Measurements from ENCODE around the gene POLD3. TPM values are rescaled to one million over a fixed set of nuclear protein-coding genes. Genes with fewer than 3 reads are reported as not detected.

Gene POLD3
- total RNA-seq, 1 donor, result 12.3 TPM

GRCh38 chr11:74641289-74641688 is 48.9 kb downstream of the POLD3 start:
- Histone ChIP-seq H3K79me2 (ENCODE audit: insufficient read depth, low read length) (no peaks in the 10 kb centered on the region), H3K27me3 (ENCODE audit: insufficient read depth, low read length) (no peaks in the 10 kb centered on the region), H3K4me3 (ENCODE audit: insufficient read depth, low read length) (no peak overlapping the region), H4K20me1 (ENCODE audit: insufficient read depth, low read length) (no peaks in the 10 kb centered on the region), H3K9me3 (ENCODE audit: low read depth, low read length) (no peaks in the 10 kb centered on the region), H3K27ac (ENCODE audit: low read depth, low read length) (no peak overlapping the region), H3K36me3 (ENCODE audit: insufficient read depth, low read length) (peaks cover 5% of the 10 kb centered on the region), H3K4me2 (ENCODE audit: insufficient read depth, low read length) (no peak overlapping the region), H2AFZ (ENCODE audit: low read length) (no peak overlapping the region), H3K4me1 (ENCODE audit: insufficient read depth, low read length) (peaks cover 11% of the 10 kb centered on the region)
- no peak for TF ChIP-seq CTCF (IDR thresholded peaks at IDR 0.05; ENCODE audit: extremely low read depth, low read depth, low read length)
- DNase-seq (ENCODE audit: insufficient read length, low spot score, missing footprints), result no peak

DNA sequence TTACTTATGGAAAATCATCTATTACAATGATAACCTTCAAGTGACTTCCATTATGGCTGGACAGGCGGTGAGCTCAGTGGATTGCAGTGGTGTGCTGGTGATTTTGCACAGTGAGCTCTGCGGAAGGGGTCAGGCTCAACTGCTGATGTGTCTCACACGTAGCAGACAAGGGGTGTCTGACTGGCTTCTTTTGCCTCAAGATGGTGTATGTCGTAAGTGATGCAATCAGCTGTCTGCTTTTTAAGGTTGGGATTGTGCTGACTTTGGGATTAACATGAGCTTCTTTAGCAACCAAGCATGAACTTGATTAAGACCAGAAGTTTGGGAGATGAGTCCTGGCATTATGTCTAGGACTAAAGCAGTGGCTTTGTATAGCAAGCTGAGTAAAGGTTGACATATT is 49.5 kb downstream of the POLD3 start:
- Histone ChIP-seq H3K4me3 (ENCODE audit: insufficient read depth, low read length) (no peak overlapping the region), H3K4me2 (ENCODE audit: insufficient read depth, low read length) (no peak overlapping the region), H3K27me3 (ENCODE audit: insufficient read depth, low read length) (no peaks in the 10 kb centered on the region), H3K79me2 (ENCODE audit: insufficient read depth, low read length) (no peaks in the 10 kb centered on the region), H2AFZ (ENCODE audit: low read length) (no peak overlapping the region), H3K4me1 (ENCODE audit: insufficient read depth, low read length) (peaks cover 6% of the 10 kb centered on the region), H4K20me1 (ENCODE audit: insufficient read depth, low read length) (no peaks in the 10 kb centered on the region), H3K9me3 (ENCODE audit: low read depth, low read length) (no peaks in the 10 kb centered on the region), H3K36me3 (ENCODE audit: insufficient read depth, low read length) (peaks cover 5% of the 10 kb centered on the region), H3K27ac (ENCODE audit: low read depth, low read length) (no peak overlapping the region)
- no peak for DNase-seq (ENCODE audit: insufficient read length, low spot score, missing footprints)
- no peak for TF ChIP-seq CTCF (IDR thresholded peaks at IDR 0.05; ENCODE audit: extremely low read depth, low read depth, low read length)

GRCh38 chr11:74642912-74643311 is 50.5 kb downstream of the POLD3 start:
- H3K9me3 ChIP-seq (ENCODE audit: low read depth, low read length), result no peaks in the 10 kb centered on the region
- peaks cover 4% of the 10 kb centered on the region for H3K4me1 ChIP-seq (ENCODE audit: insufficient read depth, low read length)
- no peak overlapping the region for H3K27ac ChIP-seq (ENCODE audit: low read depth, low read length)
- peaks cover 5% of the 10 kb centered on the region for H3K36me3 ChIP-seq (ENCODE audit: insufficient read depth, low read length)
- H3K27me3 ChIP-seq (ENCODE audit: insufficient read depth, low read length), result no peaks in the 10 kb centered on the region
- H3K4me3 ChIP-seq (ENCODE audit: insufficient read depth, low read length), result no peak overlapping the region
- H3K4me2 ChIP-seq (ENCODE audit: insufficient read depth, low read length), result no peak overlapping the region
- no peak overlapping the region for H2AFZ ChIP-seq (ENCODE audit: low read length)
- TF ChIP-seq CTCF (IDR thresholded peaks at IDR 0.05; ENCODE audit: extremely low read depth, low read depth, low read length), result no peak
- H3K79me2 ChIP-seq (ENCODE audit: insufficient read depth, low read length), result no peaks in the 10 kb centered on the region
- no peak for DNase-seq (ENCODE audit: insufficient read length, low spot score, missing footprints)
- no peaks in the 10 kb centered on the region for H4K20me1 ChIP-seq (ENCODE audit: insufficient read depth, low read length)

DNA sequence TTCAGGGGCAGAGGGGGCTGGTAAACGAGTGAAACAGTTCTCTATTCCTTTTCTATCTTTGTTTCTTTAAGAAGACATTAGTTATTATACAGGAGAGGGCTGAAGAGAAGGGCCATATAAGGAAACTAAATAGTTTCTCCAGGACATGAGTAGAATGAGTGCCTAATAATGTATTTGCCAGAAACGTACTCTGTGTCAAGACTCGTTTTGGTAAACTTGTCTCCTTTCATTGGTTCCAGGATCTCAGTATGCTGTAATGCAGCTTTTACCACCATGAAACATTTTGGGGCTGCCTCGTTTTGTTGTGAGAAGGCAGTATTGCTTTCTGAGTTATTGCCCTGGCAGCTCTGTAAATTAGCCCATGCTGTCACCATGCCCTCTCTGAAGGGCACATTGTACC is 51.7 kb downstream of the POLD3 start:
- TF ChIP-seq CTCF (IDR thresholded peaks at IDR 0.05; ENCODE audit: extremely low read depth, low read depth, low read length), result no peak
- peaks cover 5% of the 10 kb centered on the region for H3K36me3 ChIP-seq (ENCODE audit: insufficient read depth, low read length)
- no peak for DNase-seq (ENCODE audit: insufficient read length, low spot score, missing footprints)
- peaks cover 4% of the 10 kb centered on the region for H3K4me1 ChIP-seq (ENCODE audit: insufficient read depth, low read length)
- H2AFZ ChIP-seq (ENCODE audit: low read length), result no peak overlapping the region
- H3K27me3 ChIP-seq (ENCODE audit: insufficient read depth, low read length), result no peaks in the 10 kb centered on the region
- H3K9me3 ChIP-seq (ENCODE audit: low read depth, low read length), result no peaks in the 10 kb centered on the region
- no peak overlapping the region for H3K4me2 ChIP-seq (ENCODE audit: insufficient read depth, low read length)
- no peaks in the 10 kb centered on the region for H4K20me1 ChIP-seq (ENCODE audit: insufficient read depth, low read length)
- no peak overlapping the region for H3K4me3 ChIP-seq (ENCODE audit: insufficient read depth, low read length)
- H3K27ac ChIP-seq (ENCODE audit: low read depth, low read length), result no peak overlapping the region
- H3K79me2 ChIP-seq (ENCODE audit: insufficient read depth, low read length), result no peaks in the 10 kb centered on the region
